Duodenal mucosa (tissue), 2 donors: ENCODE results near the gene ERCC4.
"Not testable (repeated sequence)": the region's sequence is repeated elsewhere in the genome, so short reads cannot be mapped to it uniquely, and the experiment has no call there.

Experiments
- H3K27ac ChIP-seq: one replicate; pipeline ENCODE4 v1.7.0; 2013; ENCODE audit warnings: low read depth, low read length
- H3K27me3 ChIP-seq, 2 donors: one replicate each; pipeline ENCODE4 v1.7.0; 2013; ENCODE audit warnings: low read length in 2 of 2, control low read depth in 1 of 2; ENCODE audit not compliant: insufficient read depth in 2 of 2, control insufficient read depth in 1 of 2
- H3K36me3 ChIP-seq, 2 donors: one replicate each; pipeline ENCODE4 v1.7.0; 2013; ENCODE audit warnings: low read length in 2 of 2, control low read depth in 1 of 2; ENCODE audit not compliant: insufficient read depth in 2 of 2, control insufficient read depth in 1 of 2
- H3K4me1 ChIP-seq, 2 donors: one replicate each; pipeline ENCODE4 v1.7.0; 2013; ENCODE audit warnings: low read length in 2 of 2, control low read depth in 1 of 2; ENCODE audit not compliant: insufficient read depth in 2 of 2, control insufficient read depth in 1 of 2
- H3K4me3 ChIP-seq, 2 donors: one replicate each; pipeline ENCODE4 v1.7.0; 2013; ENCODE audit warnings: low read length in 2 of 2, low read depth in 1 of 2
- H3K9ac ChIP-seq, 2 donors: one replicate each; pipeline ENCODE4 v1.7.0; 2013; ENCODE audit warnings: low read length in 2 of 2, low read depth in 1 of 2
- H3K9me3 ChIP-seq, 2 donors: one replicate each; pipeline ENCODE4 v1.7.0; 2013; ENCODE audit warnings: low read length in 2 of 2, control low read depth in 1 of 2; ENCODE audit not compliant: control insufficient read depth in 1 of 2

Gene ERCC4

DNA sequence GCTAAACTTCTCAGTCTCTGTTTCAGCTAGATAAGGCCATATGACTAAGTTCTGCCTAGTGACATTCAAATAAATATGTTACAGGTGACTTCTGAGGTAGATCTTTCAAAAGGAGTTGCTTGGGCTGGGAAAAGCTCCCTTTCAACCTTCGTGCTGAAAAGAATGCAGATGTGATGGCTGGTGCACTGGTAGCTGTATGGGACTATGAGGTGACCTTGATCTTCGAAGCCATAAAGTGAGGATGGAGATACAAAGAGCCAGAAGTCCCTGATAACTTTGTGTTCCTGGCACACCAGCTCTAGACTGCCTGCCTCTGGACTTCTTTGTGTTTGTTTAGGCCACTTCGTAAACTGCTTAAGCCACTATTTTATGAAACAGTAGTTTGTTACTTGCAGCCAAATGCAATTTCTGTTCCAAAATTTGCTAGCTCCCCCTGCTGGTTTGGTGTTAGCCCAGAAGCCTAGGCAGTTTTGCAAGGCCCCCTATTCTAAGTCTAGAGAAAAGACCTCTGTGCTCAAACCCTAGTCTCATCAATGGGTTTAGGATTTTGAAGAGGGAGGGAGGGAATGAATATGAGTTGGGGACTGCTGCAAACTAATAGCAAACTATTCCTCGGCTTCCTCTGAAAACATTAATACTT, 23.3 kb upstream of the ERCC4 start:
- Histone ChIP-seq H3K36me3 (no peaks in the 10 kb centered on the region), H3K9me3 (peaks cover 0 to 5% of the 10 kb centered on the region in 2 donors), H3K4me1 (no peaks in the 10 kb centered on the region), H3K27ac (no peak overlapping the region), H3K4me3 (no peak overlapping the region), H3K27me3 (no peaks in the 10 kb centered on the region), H3K9ac (no peak overlapping the region)

DNA sequence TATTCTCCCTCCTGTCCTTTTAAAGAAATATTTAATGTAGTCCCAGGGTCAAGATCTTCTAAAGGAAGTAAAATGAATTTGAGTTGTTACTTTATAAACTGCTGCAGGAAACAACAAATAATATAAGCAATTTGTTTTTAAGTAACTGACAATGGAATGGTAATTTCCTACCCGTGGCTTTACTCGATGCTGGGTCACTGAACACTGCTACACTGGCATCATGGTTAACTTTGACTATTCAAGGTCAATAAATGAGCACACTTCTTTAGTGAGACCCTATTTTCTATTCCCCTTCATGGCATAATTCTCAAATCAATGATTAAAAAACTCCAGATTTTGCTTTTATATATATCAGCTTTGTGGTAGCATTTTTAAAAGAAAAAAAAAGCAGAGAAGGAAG, 22.1 kb upstream of the ERCC4 start:
- Histone ChIP-seq H3K27me3 (no peaks in the 10 kb centered on the region), H3K9ac (no peak overlapping the region), H3K9me3 (peaks cover 0 to 5% of the 10 kb centered on the region in 2 donors), H3K4me1 (no peaks in the 10 kb centered on the region), H3K4me3 (no peak overlapping the region), H3K36me3 (no peaks in the 10 kb centered on the region), H3K27ac (no peak overlapping the region)

DNA sequence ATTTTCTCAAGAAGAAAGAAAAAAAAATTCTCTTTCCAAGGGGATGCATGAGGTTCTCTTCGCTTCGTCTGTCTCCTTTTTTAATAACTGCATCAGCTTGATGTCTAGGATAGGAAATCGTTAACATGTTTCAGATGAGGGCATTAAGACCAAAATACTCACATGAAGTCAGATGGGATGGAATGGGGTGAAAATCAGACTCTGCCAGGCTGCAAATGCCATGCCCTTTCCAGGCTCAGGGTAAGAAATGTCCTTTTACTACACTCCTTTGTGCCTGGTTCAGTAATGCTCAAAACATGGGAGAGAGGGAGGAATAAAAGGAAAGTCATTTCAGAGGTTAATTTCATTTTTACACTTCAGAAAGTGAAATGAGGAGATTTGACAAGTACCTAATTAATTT, 21.7 kb upstream of the ERCC4 start:
- Histone ChIP-seq H3K27ac (no peak overlapping the region), H3K9me3 (peaks cover 0 to 5% of the 10 kb centered on the region in 2 donors), H3K4me3 (no peak overlapping the region), H3K36me3 (no peaks in the 10 kb centered on the region), H3K4me1 (no peaks in the 10 kb centered on the region), H3K27me3 (no peaks in the 10 kb centered on the region), H3K9ac (no peak overlapping the region)

DNA sequence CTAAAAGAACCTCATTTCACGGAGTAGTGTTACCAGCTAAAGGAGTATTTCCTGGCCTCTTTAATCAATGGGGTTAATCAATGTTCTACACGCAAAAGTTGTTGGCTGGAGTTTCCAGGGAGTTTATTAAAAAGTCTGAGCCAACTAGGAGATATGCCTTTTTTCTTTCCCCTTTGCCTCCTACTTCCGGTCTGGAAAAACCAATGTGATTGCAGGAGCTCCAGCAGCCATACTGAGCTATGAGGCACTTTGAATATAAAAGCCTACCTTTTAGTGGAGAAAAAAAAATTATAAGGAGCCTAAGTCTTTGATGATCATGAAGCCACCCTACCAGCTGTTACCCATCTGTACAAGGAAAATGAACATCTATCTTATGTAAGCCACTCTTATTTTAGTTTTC, 17.9 kb upstream of the ERCC4 start:
- H3K9ac ChIP-seq: no peak overlapping the region

DNA sequence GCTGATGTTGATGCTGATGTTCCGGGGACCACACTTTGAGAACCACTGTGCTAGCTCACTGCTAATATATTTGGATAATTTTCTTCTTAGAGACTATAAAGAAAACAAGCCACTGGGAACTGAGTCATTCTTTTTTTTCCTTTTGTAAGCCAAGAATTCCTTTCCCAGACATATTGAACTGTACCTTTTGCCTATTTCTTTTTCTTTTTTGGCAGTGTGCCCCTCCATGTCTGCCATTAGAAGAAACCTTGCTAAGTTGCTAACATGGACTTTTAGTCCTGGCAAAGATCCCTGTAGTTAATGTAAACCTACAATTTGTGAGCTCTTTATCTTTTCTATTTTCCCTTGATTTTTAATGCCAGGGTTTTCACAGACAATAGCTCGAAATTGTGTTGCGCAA, 17.3 kb upstream of the ERCC4 start:
- no peaks in the 10 kb centered on the region for H3K27me3 ChIP-seq
- H3K9me3 ChIP-seq: no peaks in the 10 kb centered on the region
- no peak overlapping the region for H3K27ac ChIP-seq
- H3K4me3 ChIP-seq: no peak overlapping the region
- no peak overlapping the region for H3K9ac ChIP-seq
- no peaks in the 10 kb centered on the region for H3K36me3 ChIP-seq
- no peaks in the 10 kb centered on the region for H3K4me1 ChIP-seq

More for the DNA sequence above, 17.9 kb upstream of the ERCC4 start:
- Histone ChIP-seq H3K36me3 (no peaks in the 10 kb centered on the region), H3K9me3 (no peaks in the 10 kb centered on the region), H3K27me3 (no peaks in the 10 kb centered on the region), H3K4me3 (no peak overlapping the region), H3K4me1 (no peaks in the 10 kb centered on the region), H3K27ac (no peak overlapping the region)

DNA sequence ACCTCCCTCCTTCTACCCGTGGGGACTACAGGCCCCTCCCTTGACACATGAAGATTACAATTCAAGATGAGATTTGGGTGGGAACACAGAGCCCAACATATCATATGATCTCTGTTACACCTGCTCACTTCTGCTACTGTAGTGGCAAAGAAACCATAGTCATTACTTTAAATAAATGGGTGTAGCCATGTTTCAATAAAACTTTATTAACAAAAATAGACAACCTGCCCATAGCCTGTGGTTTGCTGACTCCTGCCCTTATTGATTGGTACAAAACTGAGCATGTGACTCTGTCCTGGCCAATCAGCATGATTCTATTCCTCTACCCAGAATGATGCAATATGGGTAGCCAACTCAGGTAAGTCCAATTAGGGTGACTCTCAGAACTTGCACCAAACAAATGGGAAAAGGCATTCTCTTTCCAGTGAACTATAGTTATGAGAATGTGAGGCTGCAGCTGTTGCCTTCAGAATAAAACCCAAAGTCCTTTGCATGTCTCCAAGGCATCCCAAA, 15.7 kb upstream of the ERCC4 start:
- no peaks in the 10 kb centered on the region for H3K36me3 ChIP-seq
- H3K9me3 ChIP-seq: no peaks in the 10 kb centered on the region
- no peaks in the 10 kb centered on the region for H3K4me1 ChIP-seq
- H3K4me3 ChIP-seq: no peak overlapping the region
- no peak overlapping the region for H3K9ac ChIP-seq
- no peak overlapping the region for H3K27ac ChIP-seq
- H3K27me3 ChIP-seq: peaks cover 0 to 9% of the 10 kb centered on the region in 2 donors

DNA sequence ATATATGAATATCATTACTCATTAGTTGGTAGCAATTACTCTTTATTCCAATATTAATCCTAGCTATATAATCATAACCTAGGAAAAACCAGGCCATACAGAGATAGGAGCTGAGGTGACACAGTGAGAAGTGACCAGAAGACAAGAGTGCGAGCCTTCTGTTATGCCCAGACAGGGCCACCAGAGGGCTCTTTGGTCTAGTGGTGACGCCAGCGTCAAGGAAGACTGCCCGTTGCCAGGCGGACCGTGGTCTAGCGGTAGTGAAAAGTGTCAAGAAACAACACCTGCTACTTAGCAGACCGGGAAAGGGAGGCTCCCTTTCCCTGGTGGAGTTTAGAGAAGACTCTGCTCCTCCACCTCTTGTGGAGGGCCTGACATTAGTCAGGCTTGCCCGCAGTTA, 15.1 kb upstream of the ERCC4 start:
- H3K36me3 ChIP-seq, H3K9ac ChIP-seq, H3K27me3 ChIP-seq, H3K9me3 ChIP-seq, H3K27ac ChIP-seq, H3K4me1 ChIP-seq, H3K4me3 ChIP-seq: not testable (repeated sequence)

DNA sequence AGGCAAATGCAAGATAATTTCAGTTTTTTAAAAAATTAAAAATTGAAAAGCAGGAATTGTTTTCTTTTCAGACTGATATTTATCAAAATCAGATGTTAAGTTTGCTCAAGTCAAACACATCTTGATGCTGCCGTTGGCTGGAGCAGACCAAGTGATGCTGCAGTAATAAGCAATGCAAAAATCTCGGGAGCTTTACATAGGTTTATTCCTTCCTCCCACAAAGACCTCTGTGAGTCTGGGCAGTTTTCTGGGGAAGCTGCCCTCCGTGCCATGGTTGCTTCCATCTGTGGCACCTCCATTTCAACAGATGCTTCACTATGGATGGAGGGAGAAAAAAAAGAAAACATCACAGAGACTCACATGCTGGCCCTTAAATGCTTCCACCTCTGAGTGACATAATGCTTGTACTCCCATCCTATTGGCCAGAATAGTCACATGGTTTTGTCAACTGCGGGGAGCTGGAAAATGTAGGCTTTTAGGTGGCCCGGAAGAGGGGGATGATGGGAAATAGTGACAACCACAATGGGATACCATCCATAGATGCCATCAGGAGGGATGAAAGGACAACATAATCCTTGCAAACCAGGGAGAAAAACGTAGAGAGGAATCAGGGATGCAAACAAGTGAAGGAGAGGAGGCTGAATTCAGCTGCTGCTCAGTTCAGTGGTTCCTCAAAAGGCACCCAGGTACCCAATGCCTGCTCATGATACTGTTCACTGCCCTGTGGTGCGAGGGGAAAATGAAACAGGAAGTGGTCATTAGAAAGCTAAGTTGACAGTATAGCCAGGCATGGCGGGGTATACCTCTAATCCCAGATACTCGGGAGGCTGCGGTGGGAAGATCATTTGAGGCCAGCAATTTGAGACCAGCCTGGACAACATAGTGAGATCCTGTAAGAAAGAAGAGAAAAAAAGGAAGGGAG, 13.5 kb upstream of the ERCC4 start:
- H3K4me3 ChIP-seq: no peak overlapping the region
- H3K27me3 ChIP-seq: peaks cover 0 to 9% of the 10 kb centered on the region in 2 donors
- no peaks in the 10 kb centered on the region for H3K9me3 ChIP-seq
- no peak overlapping the region for H3K9ac ChIP-seq
- no peak overlapping the region for H3K27ac ChIP-seq
- no peaks in the 10 kb centered on the region for H3K36me3 ChIP-seq
- no peaks in the 10 kb centered on the region for H3K4me1 ChIP-seq

DNA sequence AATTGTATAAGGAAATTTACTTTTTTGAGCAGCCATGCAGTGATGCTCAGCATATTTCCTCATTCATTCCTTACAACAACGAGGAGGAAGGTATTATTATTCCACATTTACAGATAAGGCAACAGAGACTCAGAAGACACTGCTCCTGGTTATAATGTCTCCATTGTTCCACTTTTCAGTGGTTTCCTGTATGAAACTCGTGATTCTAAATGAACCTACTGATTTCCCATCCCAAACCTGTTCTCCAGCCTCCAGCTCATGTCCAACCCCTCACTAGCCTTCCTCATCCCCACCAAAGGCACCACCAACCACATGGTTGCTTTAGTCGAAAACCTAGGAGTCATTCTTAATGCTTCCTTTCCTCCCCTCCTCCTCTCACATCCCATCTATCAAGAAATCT, 12.5 kb upstream of the ERCC4 start:
- Histone ChIP-seq H3K9me3 (peaks cover 2 to 4% of the 10 kb centered on the region in 2 donors), H3K27ac (no peak overlapping the region), H3K27me3 (peaks cover 0 to 9% of the 10 kb centered on the region in 2 donors), H3K9ac (no peak overlapping the region), H3K36me3 (no peaks in the 10 kb centered on the region), H3K4me1 (no peaks in the 10 kb centered on the region), H3K4me3 (no peak overlapping the region)

DNA sequence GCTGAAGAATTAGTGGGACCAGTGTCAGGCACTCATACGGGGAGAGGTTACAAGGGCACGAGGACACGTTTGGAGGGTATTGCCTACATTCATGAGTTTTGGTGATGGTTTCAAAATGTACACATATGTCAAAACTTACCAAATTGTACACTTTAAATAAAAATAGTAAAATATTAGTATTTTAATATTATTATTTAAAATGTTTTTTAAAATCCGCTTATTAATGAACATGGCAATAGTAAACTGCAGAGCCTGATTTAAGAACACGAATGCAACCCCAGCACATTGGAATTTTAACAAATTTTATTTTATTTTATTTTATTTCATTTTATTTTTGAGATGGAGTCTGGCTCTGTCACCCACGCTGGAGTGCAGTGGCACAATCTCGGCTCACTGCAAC, 10.9 kb upstream of the ERCC4 start:
- H3K27ac ChIP-seq: no peak overlapping the region
- H3K4me3 ChIP-seq: no peak overlapping the region
- peaks cover 0 to 9% of the 10 kb centered on the region in 2 donors for H3K27me3 ChIP-seq
- peaks cover 0 to 4% of the 10 kb centered on the region in 2 donors for H3K4me1 ChIP-seq
- no peak overlapping the region for H3K9ac ChIP-seq
- no peaks in the 10 kb centered on the region for H3K36me3 ChIP-seq
- peaks cover 2 to 4% of the 10 kb centered on the region in 2 donors for H3K9me3 ChIP-seq
